CD4-positive, alpha-beta T cell treated with Interleukin-2 at 100 ng/mL for 4 hours (primary cell): Measurements from ENCODE around the gene CD44.
"Not testable (repeated sequence)": the region's sequence is repeated elsewhere in the genome, so short reads cannot be mapped to it uniquely, and the experiment has no call there.

ENCODE experiments used
- DNase-seq: peaks from one replicate; pipeline ENCODE4 v3.0.0-alpha.2; 2020; ENCODE audit warnings: low spot score

CD44 gene

DNA sequence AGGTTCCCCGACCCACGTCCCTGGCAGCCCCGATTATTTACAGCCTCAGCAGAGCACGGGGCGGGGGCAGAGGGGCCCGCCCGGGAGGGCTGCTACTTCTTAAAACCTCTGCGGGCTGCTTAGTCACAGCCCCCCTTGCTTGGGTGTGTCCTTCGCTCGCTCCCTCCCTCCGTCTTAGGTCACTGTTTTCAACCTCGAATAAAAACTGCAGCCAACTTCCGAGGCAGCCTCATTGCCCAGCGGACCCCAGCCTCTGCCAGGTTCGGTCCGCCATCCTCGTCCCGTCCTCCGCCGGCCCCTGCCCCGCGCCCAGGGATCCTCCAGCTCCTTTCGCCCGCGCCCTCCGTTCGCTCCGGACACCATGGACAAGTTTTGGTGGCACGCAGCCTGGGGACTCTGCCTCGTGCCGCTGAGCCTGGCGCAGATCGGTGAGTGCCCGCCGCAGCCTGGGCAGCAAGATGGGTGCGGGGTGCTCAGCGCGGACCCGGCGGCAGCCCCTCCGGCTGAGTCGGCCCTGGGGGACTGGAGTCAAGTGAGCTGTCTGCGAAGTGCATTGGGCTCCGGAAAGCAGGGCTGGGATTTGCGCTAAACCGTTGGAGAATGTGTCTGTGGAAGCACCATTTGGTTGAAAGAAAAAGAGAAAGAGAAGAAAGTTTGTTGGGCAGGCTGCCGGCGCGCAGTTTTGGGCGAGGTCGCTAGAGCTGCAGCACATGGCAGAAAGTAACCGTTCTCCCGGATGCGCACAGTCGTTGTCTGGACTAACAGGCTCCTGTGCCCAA, at the start of gene CD44:
CD44 (plus strand) TSS at position 229 of the 779 bp plus-strand sequence; CDS start at position 362, 133 bp downstream.
- peak; percentile 95 for DNase-seq

DNA sequence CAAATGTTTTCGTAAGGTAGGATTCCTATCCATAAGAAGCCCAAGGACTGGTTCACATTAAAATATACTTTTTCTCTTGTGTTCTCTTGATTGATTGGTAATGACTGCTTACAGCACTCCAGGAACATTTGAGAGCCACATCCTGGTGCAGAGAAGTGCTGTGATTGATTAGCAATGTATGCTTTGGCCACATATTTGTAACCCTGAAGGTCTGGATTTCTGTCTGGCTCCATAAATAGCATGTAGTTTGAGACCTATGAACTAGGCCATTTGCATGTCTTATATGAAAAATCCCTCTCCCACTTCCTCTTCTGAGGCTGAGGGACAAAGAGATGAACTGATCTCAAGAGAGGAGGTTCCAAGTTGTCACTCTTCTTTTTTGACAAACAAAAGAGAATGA, 49.3 kb upstream of the CD44 start:
- no peak for DNase-seq

DNA sequence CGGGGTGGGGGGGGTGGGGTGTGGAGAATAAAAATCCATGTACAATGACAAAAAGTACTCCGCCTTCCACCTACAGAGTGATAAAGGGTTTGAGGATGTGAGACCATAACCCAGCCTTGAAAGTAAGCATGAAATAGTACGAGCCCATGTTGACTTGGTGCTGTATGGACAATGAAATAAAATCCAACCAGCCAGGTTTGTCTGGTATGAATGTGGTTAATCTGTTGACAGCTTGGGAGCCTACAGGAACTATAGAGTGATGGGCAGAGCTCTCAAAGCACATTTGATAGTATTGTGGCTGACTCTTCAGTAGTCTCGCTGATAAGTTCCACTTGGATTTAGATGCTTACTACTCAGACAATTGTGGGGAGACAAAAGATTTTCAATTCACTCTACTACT, 48.8 kb upstream of the CD44 start:
- DNase-seq = no peak

DNA sequence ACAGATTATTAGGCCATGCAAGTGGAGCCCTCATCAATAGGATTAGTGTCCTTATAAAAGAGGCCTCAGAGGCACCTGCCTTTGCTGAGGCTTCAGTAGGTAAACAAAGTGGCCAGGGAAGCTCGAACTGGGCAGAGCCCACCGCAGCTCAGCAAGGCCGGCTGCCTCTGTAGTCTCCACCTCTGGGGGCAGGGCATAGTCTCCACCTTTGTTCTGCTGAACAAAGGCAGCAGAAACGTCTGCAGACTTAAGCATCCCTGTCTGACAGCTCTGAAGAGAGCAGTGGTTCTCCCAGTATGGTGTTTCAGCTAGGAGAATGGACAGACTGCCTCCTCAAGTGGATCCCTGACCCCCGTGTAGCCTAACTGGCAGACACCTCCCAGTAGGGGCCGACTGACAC, 48.0 kb upstream of the CD44 start:
- DNase-seq = not testable (repeated sequence)

DNA sequence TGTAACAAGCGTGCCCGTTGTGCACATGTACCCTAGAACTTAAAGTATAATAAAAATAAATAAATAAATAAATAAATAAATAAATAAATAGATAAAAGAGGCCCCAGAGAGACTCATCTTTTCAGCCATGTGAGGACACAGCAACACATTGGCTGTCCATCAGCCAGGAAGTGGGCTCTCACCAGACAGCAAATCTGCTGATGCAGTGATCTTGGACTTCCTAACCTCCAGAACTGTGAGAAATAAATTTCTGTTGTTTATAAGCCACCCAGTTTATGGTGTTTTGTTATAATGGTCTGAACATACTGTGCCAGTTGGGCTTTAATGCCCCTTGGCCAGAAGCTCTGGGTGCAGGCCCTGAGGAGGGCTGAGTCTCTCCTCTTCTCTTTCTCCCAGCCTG, 42.2 kb upstream of the CD44 start:
- no peak for DNase-seq

DNA sequence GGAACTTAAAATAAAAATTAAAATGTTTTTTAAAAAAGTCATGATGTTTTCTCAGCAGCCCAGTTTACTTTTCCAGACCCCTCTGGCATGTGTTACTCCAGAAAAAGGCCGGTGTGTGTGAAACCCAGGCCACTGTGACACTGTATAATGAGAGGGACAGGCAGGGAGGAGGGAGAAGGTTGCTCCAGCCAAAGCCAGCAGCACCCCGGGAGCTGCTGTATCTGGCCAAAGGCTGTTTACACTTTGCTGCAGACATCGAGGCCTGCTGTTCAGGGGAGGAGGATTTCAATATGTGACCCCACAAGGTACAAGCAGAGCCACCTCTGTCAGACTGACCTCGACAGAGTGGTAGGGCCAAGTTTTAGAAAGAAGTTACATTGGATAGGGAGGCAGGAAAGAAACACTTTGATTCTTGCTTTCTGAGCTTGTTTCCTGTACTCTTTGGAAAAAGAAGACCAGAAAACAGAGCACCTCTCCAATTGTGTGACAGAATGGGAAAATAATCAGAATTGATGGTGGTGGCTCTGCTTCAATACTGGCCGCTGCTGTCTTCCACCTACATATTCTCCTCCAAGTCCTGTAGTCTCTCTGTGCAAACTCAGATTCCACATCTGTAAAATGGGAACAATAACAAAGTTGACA, 41.0 kb upstream of the CD44 start:
- no peak for DNase-seq

DNA sequence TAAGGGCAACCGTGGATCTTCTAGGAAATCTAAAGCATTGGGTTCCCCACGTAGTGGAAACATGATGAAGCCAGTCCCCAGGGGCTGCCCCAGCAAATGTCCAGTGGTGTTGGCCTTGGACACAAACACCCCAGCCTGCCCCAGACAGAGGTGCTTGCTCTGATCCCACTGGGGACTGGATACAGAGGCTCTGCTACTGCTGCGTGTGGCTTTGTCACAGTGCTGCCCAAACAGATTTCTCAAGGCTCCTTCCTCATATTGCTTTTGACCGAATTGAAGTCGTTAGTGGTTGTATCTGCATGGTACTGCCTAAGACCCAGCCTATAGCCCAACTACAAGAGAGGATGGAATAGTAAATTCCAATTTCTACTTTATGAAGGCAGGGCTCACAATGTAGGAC, 40.1 kb upstream of the CD44 start:
- DNase-seq = no peak

DNA sequence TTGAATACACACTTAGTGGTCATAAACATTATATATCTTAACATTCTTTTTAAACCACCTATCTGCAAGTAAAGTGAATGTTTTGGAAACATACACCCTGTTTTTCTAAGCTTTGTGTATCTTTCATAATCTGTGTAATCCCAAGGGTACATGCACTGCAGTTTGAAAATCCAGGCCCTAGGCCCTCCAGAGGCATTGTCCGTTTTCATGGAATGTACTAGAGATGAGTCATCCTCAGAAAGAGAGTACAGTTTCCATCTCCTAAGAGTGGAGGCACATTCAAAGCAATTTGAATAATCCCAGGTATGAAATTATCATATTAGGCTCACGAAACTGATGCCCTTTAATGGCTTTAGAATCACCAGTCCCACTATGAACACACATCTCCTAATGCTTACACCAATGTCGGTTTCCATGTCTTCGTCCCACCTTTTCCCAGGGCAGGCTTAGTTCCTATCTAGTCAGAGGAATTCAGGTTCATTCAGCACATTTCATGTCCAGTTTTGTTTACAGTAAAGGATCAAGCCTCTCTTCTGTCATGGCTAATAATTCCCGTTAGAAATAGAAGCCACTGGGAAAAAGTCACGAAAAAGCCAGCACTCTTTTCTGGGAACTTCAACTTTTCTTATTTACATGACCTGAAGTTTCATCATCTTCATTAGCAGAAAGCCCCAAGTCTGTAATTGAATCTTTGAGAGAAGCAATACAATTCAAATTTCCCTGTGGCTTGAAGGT, 39.5 kb upstream of the CD44 start:
- DNase-seq = no peak

DNA sequence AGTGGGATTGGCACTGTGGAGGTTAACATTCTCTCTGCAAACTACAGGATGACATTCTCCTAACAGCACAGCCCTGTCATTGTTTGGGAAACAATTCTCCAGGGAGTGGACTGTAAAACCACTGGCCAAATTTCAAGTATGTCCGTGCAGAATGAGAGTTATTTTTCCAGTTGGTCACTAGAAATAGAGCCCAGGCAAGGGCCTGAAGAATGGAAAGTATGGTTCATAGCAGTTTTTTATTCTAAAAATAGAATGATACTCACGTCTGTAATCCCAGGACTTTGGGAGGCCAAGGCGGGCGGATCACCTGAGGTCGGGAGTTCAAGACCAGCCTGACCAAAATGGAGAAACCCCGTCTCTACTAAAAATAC, 39.0 kb upstream of the CD44 start:
- no peak for DNase-seq

DNA sequence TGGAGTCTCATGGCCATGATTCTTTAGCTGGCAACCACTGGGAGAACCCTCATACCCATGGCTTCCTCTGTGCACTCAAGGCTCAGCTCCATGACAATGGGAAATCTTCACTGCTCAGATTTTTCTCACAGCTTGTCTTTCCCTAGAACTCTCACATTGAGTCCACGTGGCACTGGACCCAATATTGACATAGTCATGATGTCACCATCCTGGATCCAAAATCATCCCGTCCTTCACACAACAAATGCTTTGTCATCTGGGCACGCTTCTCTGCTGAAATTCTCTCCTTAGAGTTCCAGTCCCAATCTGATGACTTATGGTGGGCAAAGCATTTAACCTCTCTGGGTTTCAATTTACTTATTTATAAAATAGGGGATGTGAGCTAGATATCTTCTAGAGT, 37.7 kb upstream of the CD44 start:
- DNase-seq = no peak

DNA sequence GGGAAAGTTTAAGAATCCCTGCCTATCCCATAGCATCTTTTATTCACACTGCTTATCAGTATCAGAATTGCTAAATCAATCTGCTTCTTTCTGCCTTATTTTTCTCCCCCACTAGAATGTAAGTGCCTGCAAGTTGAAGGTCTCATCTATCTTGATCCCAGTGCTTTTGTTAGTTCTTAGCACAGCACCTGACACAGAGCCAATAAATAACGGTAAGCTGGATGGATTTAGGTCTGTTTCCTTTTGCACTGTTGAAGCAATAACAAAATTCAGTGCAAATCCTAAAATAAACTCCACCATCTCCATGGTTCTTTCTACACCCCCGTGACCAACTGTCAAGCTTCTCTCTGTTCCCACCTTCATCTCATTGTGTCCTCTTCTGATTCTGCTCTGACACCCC, 36.7 kb upstream of the CD44 start:
- DNase-seq = no peak

DNA sequence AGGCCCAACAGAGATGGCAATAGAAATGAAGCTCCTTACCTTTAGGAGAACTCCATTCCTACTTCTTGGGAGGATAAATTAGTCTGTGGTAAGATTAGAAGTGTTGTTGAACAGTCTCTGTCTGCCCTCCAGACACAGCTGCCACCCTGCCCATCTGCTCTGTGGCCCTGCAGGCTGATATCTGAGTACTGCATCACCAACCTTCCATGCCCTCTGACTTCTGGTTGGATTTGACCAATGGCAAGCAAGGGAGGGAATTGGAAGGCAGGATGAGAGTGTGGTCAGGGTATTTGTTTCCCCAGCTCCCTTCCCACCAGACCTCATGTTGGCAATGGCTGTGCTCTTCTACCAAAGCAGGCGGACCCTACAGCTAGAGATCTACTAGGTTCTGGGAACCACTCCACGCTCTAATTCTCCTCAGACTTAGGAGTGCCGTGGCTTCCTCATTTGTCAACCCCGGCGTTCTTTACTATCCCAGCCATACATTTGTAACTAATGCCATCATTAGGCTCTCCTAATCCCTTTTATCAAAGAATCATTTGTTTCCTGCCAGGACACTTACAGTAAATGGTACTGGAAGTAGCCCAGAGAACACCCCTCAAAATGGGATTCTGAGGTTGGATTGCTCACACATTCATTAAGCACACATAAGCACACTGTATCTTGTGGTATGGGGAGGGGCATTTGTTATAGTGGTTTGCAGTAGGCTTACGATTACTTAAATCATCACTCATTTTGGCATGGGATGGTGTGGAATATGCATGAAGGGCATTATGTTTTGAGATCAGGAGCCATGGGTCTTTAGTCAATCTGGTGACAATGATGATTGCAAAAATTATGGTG, 35.4 kb upstream of the CD44 start:
- DNase-seq = no peak

DNA sequence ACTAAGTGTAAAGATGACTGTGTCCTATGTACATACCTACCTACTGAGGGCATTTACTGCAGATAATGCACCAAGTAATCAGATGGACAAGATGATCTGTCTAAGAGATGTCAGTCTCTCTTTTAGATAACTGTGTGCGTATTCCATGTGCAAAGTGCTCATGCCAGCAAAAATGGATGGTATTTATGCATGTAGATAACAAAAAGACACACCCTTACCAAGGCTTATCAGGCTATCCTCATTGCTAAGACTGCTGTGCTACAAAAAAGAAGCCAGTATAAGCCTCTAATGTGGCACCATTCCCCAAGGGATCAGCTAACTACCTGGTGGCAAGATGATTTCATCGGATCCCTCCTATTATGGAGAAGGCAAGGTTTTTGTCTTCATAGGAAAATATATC, 34.3 kb upstream of the CD44 start:
- no peak for DNase-seq

DNA sequence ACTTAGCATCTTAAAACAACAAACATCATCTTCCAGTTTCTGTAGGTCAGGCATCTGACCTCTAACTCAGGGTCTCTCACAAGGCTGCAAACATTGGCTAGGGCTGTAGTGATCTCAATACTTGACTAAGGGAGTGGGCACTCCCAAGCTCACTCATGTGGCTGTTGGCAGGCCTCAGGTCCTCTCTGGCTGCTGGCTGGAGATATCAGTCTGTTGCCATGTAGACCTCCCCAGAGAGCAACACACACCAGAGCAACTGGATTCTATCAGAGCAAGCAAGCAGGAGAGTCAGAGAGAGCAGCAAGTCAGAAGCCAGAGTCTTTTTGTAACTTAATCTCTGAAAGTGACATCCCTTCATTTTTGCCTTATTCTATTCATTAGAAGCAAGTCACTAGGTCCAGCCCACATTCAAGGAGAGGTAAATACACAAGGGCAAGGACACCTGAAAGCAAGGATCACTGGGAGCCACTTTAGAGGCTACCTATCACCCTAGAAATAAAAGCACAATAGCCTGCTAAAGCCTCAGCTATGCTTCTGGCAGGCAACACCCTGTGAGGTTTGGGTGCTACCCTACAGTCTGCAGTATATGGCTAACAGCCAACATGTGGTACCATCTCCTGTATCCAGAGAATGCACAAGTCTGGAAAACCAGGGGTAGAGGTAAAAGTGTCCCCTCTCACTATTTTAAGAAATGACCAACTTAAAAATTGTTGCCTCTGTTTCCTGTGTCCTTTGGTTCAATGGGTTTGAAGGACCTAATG, 33.5 kb upstream of the CD44 start:
- DNase-seq = no peak

DNA sequence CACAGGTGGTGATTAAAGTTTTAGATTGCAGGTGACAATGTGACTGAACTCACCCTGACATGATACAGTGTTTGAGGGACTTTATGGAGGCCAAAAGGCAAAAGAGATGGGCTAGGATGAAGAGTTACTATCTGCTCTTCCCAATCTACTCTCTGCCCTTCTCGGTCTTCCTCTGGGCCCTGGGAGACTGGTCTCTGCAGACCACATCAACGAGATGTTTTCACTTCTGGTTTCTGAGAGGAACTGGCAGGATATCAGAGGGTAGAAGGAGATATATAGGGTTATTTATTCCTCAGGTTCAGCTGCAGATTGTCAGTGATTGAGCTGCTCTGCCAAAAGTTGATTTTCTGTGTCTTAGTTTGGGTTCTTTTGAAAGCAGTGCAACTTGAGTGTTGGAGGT, 32.4 kb upstream of the CD44 start:
- no peak for DNase-seq

DNA sequence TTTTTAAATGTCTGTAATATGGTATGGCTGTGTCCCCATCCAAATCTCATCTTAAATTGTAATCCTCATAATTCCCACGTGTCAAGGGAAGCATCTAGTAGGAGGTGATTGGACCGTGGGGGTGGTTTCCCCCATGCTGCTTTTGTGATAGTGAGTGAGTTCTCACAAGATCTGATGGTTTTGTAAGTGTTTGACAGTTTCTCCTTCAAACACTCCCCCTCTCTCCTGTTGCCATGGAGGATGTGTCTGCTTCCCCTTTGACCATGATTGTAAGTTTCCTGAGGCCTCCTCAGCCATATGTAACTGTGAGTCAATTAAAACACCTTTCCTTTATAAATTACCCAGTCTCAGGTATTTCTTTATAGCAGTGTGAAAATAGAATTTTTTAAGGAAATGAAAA, 31.1 kb upstream of the CD44 start:
- DNase-seq = no peak

DNA sequence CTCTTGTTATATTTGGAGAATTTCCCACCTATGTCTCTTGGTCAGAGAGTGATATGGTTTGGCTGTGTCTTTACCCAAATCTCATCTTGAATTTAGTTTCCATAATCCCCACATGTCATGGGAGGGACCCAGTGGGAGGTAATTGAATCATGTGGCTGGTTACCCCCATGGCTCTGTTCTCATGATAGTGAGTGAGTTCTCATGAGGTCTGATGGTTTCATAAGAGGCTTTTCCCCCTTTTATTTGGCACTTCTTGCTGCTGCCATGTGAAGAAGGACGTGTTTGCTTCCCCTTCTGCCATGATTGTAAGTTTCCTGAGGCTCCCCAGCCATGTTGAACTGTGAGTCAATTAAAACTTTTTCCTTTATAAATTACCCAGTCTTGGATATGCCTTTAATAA, 30.6 kb upstream of the CD44 start:
- DNase-seq = not testable (repeated sequence)

DNA sequence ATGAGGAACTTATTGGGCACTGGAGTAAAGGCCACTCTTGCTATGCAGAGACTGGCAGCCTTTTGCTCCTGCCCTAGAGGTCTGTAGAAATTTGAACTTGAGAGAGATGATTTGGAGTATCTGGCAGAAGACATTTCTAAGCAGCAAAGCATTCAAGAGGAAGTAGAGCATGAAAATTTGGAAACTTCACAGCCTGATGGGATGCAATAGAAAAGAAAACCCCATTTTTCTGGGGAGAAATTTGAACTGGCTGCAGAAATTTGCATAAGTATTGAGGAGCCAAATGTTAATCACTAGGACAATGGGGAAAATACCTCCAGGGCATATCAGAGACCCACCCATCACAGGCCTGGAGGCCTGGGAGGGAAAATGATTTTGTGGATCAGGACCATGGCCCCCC, 29.9 kb upstream of the CD44 start:
- DNase-seq = no peak

DNA sequence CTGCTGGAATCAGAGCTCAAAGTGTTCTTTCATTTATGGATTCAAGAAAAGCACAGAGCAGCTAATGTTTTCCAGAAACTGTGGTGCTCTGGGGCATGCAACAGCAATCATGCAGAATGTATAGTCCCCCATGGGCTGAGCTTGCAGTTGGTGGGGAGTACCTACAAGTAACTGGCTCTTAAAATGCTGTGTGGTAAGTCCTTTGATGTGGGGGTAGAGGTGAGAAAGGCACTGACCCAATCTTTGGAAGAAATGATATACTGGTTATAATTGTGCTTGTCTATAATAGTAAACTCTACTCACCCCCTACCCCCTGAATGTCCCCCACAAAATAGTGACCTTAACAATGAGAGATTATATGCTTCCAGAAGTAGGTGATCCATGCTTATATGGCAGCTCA, 29.1 kb upstream of the CD44 start:
- no peak for DNase-seq

DNA sequence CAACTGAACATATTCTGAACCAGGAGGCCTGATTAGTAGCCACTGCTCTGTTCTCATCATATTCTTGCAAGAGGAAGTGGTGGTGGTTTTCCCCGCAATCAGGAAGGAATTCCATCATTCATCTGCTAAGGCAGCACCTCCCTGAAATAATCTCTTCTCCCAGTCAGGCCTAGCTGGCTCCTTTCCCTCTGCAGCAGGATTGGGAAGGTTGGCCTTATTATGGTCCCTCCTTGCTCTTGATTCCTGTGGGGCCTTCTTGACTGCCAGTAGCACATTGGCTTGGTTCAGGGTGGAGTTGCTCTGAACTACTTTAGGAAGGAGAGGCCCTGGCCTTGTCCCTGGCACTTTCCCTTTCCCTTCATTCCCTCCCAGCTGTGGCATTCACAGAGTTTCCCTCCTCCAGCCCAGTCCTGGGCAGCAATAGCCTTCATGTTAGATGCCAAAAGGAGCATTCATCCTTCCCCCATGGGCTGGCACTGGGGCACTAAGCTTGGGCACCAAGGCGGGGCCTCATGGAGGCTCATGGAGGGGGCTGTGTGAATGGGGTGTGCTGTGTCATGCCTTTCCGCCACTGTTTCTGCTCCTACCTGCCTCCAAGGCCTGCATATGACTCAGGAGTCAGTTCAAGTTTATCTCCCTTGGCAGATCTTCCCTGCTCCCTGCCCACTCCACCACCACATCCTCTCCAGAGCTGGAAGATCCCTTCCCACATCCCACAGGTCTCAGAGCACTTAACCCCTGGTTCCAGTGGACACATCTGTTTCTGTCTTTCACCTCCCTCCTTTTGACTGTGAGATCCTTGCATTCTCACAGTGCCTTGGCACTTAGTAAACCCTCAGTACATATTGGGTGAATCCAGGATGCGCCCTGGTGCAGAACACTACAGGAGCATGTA, 27.6 kb upstream of the CD44 start:
- no peak for DNase-seq
